GM12878 (cell line): ENCODE measurements around the gene PHYKPL. TPM values are rescaled to one million over a fixed set of nuclear protein-coding genes. Genes with fewer than 3 reads are reported as not detected.

Source experiments
- ATAC-seq: fragments of 200-7000 bp; cut with Tn5 transposase; 3 replicates; pipeline ENCODE4 v1.9.1; 2020; ENCODE audit warnings: mild to moderate bottlenecking, moderate library complexity
- BruUV-seq: library from RNA; stranded (reverse); fragments of 400-500 nt; replicated peaks from 2 replicates; lab custom pipeline; 2021; lab: Mats Ljungman, UMichigan
- CTCF ChIA-PET: fragments of 300-600 bp; sonication (Branson Sonifier 250); formaldehyde crosslinking; extraction: SDS; loops from one replicate; lab custom pipeline; 2021; ENCODE audit warnings: inconsistent platforms; lab: Yijun Ruan, JAX
- POLR2A ChIA-PET: fragments of 350-600 bp; formaldehyde crosslinking; extraction: SDS; loops from one replicate; lab custom pipeline; 2021; ENCODE audit warnings: inconsistent platforms; lab: Charles Lee
- RAD21 ChIA-PET: fragments of 300-600 bp; sonication (Branson Sonifier 250); formaldehyde crosslinking; loops from one replicate; lab custom pipeline; 2023; ENCODE audit warnings: antibody characterized with exemption; ENCODE audit not compliant: unreplicated experiment; lab: Charles Lee
- SMC1A ChIA-PET: fragments of 300-600 bp; sonication (Branson Sonifier 250); formaldehyde crosslinking; loops from one replicate; lab custom pipeline; 2023; ENCODE audit not compliant: unreplicated experiment, uncharacterized antibody; lab: Charles Lee
- DNase-seq: peaks from one replicate; pipeline ENCODE4 v3.0.0-alpha.2; 2011; ENCODE audit warnings: low read depth, low spot score
- FAIRE-seq: peaks from 3 replicates; lab custom pipeline; 2011; peaks lifted over from hg19 to GRCh38; lab: Jason Lieb, UNC
- H2AFZ ChIP-seq: 2 replicates; pipeline ENCODE4 v1.6.0; 2011; ENCODE audit warnings: low read depth, low read length, control low read depth; ENCODE audit not compliant: control insufficient read depth
- H3K27ac ChIP-seq: 2 replicates; pipeline ENCODE4 v1.5.1; 2011; ENCODE audit warnings: control low read depth; ENCODE audit not compliant: control insufficient read depth, insufficient read depth
- H3K27me3 ChIP-seq, 2 experiments: replicated peaks in 1 of 2; 2 replicates each; pipeline versions ENCODE4 v1.6.0 to v1.6.1; 2011; ENCODE audit warnings: low read length in 1 of 2; ENCODE audit not compliant: control insufficient read depth in 2 of 2, insufficient read depth in 2 of 2
- H3K36me3 ChIP-seq, 2 experiments: 2 replicates each; pipeline ENCODE4 v1.5.1; 2011; ENCODE audit warnings: low read length in 1 of 2; ENCODE audit not compliant: control insufficient read depth in 2 of 2, insufficient read depth in 2 of 2
- H3K4me1 ChIP-seq: 2 replicates; pipeline ENCODE4 v1.6.1; 2011; ENCODE audit warnings: mild to moderate bottlenecking, low read length, moderate library complexity, mixed read lengths; ENCODE audit not compliant: control insufficient read depth, insufficient read depth
- H3K4me2 ChIP-seq: 2 replicates; pipeline ENCODE4 v1.6.0; 2011; ENCODE audit warnings: control low read depth; ENCODE audit not compliant: control insufficient read depth, insufficient read depth
- H3K4me3 ChIP-seq: fragments of 200-600 bp; sonication (generic); 2 replicates; pipeline ENCODE4 v1.5.1; 2016
- H3K79me2 ChIP-seq: 2 replicates; pipeline ENCODE4 v1.6.0; 2011; ENCODE audit warnings: low read length; ENCODE audit not compliant: control insufficient read depth, insufficient read depth
- H3K9ac ChIP-seq: 2 replicates; pipeline ENCODE4 v1.8.0; 2011; ENCODE audit warnings: low read length, control low read depth, mixed read lengths; ENCODE audit not compliant: control insufficient read depth, insufficient read depth
- H3K9me3 ChIP-seq: replicated peaks from 3 replicates; pipeline ENCODE4 v1.5.1; 2011; ENCODE audit warnings: mild to moderate bottlenecking, low read length; ENCODE audit not compliant: control insufficient read depth, insufficient read depth
- H4K20me1 ChIP-seq: 2 replicates; pipeline ENCODE4 v1.6.0; 2011; ENCODE audit not compliant: control insufficient read depth, insufficient read depth
- BACH1 ChIP-seq: fragments of 450-650 bp; IDR thresholded peaks from 2 replicates; pipeline ENCODE4 v1.6.1; 2017; ENCODE audit warnings: mild to moderate bottlenecking, borderline replicate concordance
- BCLAF1 ChIP-seq: fragments of 450-650 bp; IDR thresholded peaks from 2 replicates; pipeline ENCODE4 v1.6.1; 2017; ENCODE audit warnings: antibody characterized with exemption, mild to moderate bottlenecking, moderate library complexity
- ETV6 ChIP-seq, 2 experiments: fragments of 450-650 bp in 1 of 2; IDR thresholded peaks in 1 of 2; conservative IDR thresholded peaks in 1 of 2; 2 replicates each; pipeline ENCODE4 v1.6.1; 2014; ENCODE audit warnings: antibody characterized with exemption in 1 of 2, borderline replicate concordance in 1 of 2, low read depth in 1 of 2, mild to moderate bottlenecking in 1 of 2, moderate library complexity in 1 of 2
- GABPA ChIP-seq: IDR thresholded peaks from 2 replicates; pipeline ENCODE4 v1.6.1; 2014; ENCODE audit warnings: antibody characterized with exemption, low read depth, mild to moderate bottlenecking, inconsistent platforms
- RBBP5 ChIP-seq: fragments of 200-600 bp; sonication (generic); conservative IDR thresholded peaks from 2 replicates; pipeline ENCODE4 v1.6.1; 2016
- RCOR1 ChIP-seq: conservative IDR thresholded peaks from 2 replicates; pipeline ENCODE4 v1.6.1; 2012; ENCODE audit warnings: low read depth, low read length, improper control_type of control experiment
- RELA ChIP-seq: fragments of 450-650 bp; IDR thresholded peaks from 2 replicates; pipeline ENCODE4 v1.8.0; 2014; ENCODE audit warnings: borderline replicate concordance; ENCODE audit not compliant: partially characterized antibody
- SIN3A ChIP-seq: IDR thresholded peaks from 2 replicates; pipeline ENCODE4 v1.6.1; 2012; ENCODE audit warnings: low read depth, low read length, improper control_type of control experiment
- SUPT20H ChIP-seq: IDR thresholded peaks from 2 replicates; pipeline ENCODE4 v1.6.1; 2011; ENCODE audit warnings: low read depth, mild to moderate bottlenecking, low read length, moderate library complexity, borderline replicate concordance; ENCODE audit not compliant: control insufficient read depth
- ZZZ3 ChIP-seq: IDR thresholded peaks from 2 replicates; pipeline ENCODE4 v1.6.1; 2011; ENCODE audit warnings: low read depth; ENCODE audit not compliant: control insufficient read depth, insufficient read length
- WGBS: methylation state at CpG from one replicate; pipeline ENCODE4 v1.1.6; 2016; ENCODE audit warnings: low lambda C conversion rate; ENCODE audit not compliant: insufficient replicate concordance, insufficient coverage; ENCODE audit errors: missing lambda C conversion rate; 5-methylcytosine and 5-hydroxymethylcytosine counted together
- in situ Hi-C: fragments of 300-500 bp; cut with MboI; formaldehyde crosslinking; loops from 9 replicates; pipeline ENCODE4 v1.14.3; 2018; ENCODE audit warnings: mixed read lengths
- intact Hi-C: fragments of 100-400 bp; cut with micrococcal nuclease; formaldehyde crosslinking; loops from one replicate; pipeline ENCODE4 v1.14.2; 2022; ENCODE audit not compliant: unreplicated experiment
- polyA plus RNA-seq, 11 experiments: library from polyadenylated mRNA; depleted of rRNA in 4 of 11; unstranded in 6 of 11; stranded (reverse) in 5 of 11; fragments of >200 nt; fragmentation: Nextera tagmentation in 4 of 11; fragmentation: Illumina TruSeq in 1 of 11; extraction: Ambion mirVana in 4 of 11; extraction: Trizol in 1 of 11; gene quantifications; 1 replicate in 1 of 11; 2 replicates in 10 of 11; pipeline versions ENCODE4 v1.2.1 to v1.2.3, GENCODE V29; 2011 to 2016; ENCODE audit warnings: inconsistent platforms in 2 of 11, missing spikeins in 2 of 11, low read depth in 1 of 11
- total RNA-seq, 4 experiments: library from RNA; depleted of rRNA in 3 of 4; stranded (reverse); fragments of >200 nt in 3 of 4; fragmentation: Illumina TruSeq in 1 of 4; extraction: Trizol in 1 of 4; gene quantifications; 2 replicates each; pipeline versions ENCODE4 v1.2.1 to v1.2.3, GENCODE V29; 2013 to 2021

Gene PHYKPL
- total and polyA plus RNA-seq, 10 of the 15 experiments (the other 5 are each of a cell fraction or from before 2014, with no cell fraction given): 4.5 to 53.9 (median 25.6) TPM

GRCh38 chr5:178278358-178279023 is 45.9 kb upstream of the PHYKPL start:
- no peaks in the 10 kb centered on the region for H3K4me1 ChIP-seq
- ATAC-seq: no peak
- no peak overlapping the region for H3K9ac ChIP-seq
- SMC1A ChIA-PET: no interaction called here
- no peak overlapping the region for H3K4me2 ChIP-seq
- no peak overlapping the region for H3K4me3 ChIP-seq
- no peak overlapping the region for H2AFZ ChIP-seq
- no peak for DNase-seq
- in situ Hi-C loops (loop anchor here (5.0 kb wide), 2 partner anchors 274 to 1219 kb away; no protein-coding TSS in a partner anchor), intact Hi-C loops (no loop called here)
- H3K27ac ChIP-seq: no peak overlapping the region
- POLR2A ChIA-PET: no interaction called here
- no peaks in the 10 kb centered on the region for H4K20me1 ChIP-seq
- BruUV-seq: no TSS peak
- CTCF ChIA-PET: interaction anchor here (1.0 to 2.7 kb wide), 5 partner anchors 271 to 1218 kb away, joined by 3 to 10 read pairs (median 5); no protein-coding TSS in a partner anchor
- no peaks in the 10 kb centered on the region for H3K79me2 ChIP-seq
- no peaks in the 10 kb centered on the region for H3K27me3 ChIP-seq
- no peaks in the 10 kb centered on the region for H3K36me3 ChIP-seq
- FAIRE-seq: no peak
- RAD21 ChIA-PET: interaction anchor here (0.8 kb wide), 1 partner anchor 1215 kb away, joined by 3 read pairs; no protein-coding TSS in a partner anchor
- 53% methylated on average over 18 of the region's 18 CpGs for WGBS
- TF ChIP-seq RBBP5 (no peak), SUPT20H (no peak), BCLAF1 (no peak), SIN3A (no peak), BACH1 (no peak), GABPA (no peak), ETV6 (conservative IDR thresholded peaks at IDR 0.05 in 1 of 2, IDR thresholded peaks at IDR 0.05 in 1 of 2; ENCODE audit: borderline replicate concordance in 1 of 2, low read depth in 1 of 2) (no peak), RCOR1 (no peak), RELA (no peak), ZZZ3 (no peak)
- peaks cover under 1% of the 10 kb centered on the region; the same call in 1 of the 3 replicates for H3K9me3 ChIP-seq
